ENCODE data around the gene CYP2F1.
"Not testable (repeated sequence)": the region's sequence is repeated elsewhere in the genome, so short reads cannot be mapped to it uniquely, and the experiment has no call there.

The CYP2F1 gene

GRCh38 chr19:41127362-41127761, 13.1 kb downstream of the CYP2F1 start:
- DNase-seq (ENCODE audit: low spot score) = not testable (repeated sequence)

- DNase-seq (ENCODE audit: low spot score) = not testable (repeated sequence)
Measured at GRCh38 chr19:41127801-41128300, 13.6 kb downstream of the CYP2F1 start.

- DNase-seq (ENCODE audit: low spot score) = no peak
Measured at GRCh38 chr19:41128692-41129091, 14.5 kb downstream of the CYP2F1 start.

GRCh38 chr19:41131186-41131585, 17.0 kb downstream of the CYP2F1 start:
- DNase-seq (ENCODE audit: low spot score) = no peak

- DNase-seq (ENCODE audit: low spot score) = no peak
Measured at GRCh38 chr19:41133260-41133659, 19.0 kb downstream of the CYP2F1 start.

- no peak for DNase-seq (ENCODE audit: low spot score)
Measured at GRCh38 chr19:41134616-41135015, 20.4 kb downstream of the CYP2F1 start.

GRCh38 chr19:41135390-41136384, 21.5 kb downstream of the CYP2F1 start:
- DNase-seq (ENCODE audit: low spot score) = peak; percentile 76

- no peak for DNase-seq (ENCODE audit: low spot score)
Measured at GRCh38 chr19:41136636-41137455, 22.6 kb downstream of the CYP2F1 start.

GRCh38 chr19:41144403-41144802, 30.2 kb downstream of the CYP2F1 start:
- peak; percentile 77 for DNase-seq (ENCODE audit: low spot score)

GRCh38 chr19:41149831-41150230, 35.6 kb downstream of the CYP2F1 start:
- no peak for DNase-seq (ENCODE audit: low spot score)

- DNase-seq (ENCODE audit: low spot score) = not testable (repeated sequence)
Measured at GRCh38 chr19:41150986-41151385, 36.8 kb downstream of the CYP2F1 start.

GRCh38 chr19:41154060-41154459, 39.8 kb downstream of the CYP2F1 start:
- no peak for DNase-seq (ENCODE audit: low spot score)

- DNase-seq (ENCODE audit: low spot score) = no peak
Measured at GRCh38 chr19:41156207-41156606, 42.0 kb downstream of the CYP2F1 start.

GRCh38 chr19:41159881-41160280, 45.6 kb downstream of the CYP2F1 start:
- no peak for DNase-seq (ENCODE audit: low spot score)

GRCh38 chr19:41161903-41162302, 47.7 kb downstream of the CYP2F1 start:
- no peak for DNase-seq (ENCODE audit: low spot score)

GRCh38 chr19:41166944-41167804, 52.9 kb downstream of the CYP2F1 start:
- no peak for DNase-seq (ENCODE audit: low spot score)

- no peak for DNase-seq (ENCODE audit: low spot score)
Measured at GRCh38 chr19:41172297-41173164, 58.3 kb downstream of the CYP2F1 start.

GRCh38 chr19:41174297-41174928, 60.2 kb downstream of the CYP2F1 start:
- no peak for DNase-seq (ENCODE audit: low spot score)

- DNase-seq (ENCODE audit: low spot score) = peak; percentile 90
Measured at GRCh38 chr19:41175801-41176777, 61.9 kb downstream of the CYP2F1 start.
